CD14-positive monocyte (primary cell): Measurements from ENCODE around the gene SYTL3. TPM values are rescaled to one million over a fixed set of nuclear protein-coding genes. Genes with fewer than 3 reads are reported as not detected.

Experiments
- DNase-seq, 3 donors: peaks; one replicate each; pipeline ENCODE4 v3.0.0-alpha.2; 2011 to 2022
- H2AFZ ChIP-seq: 2 replicates; pipeline ENCODE4 v1.6.0; 2012; ENCODE audit warnings: mild to moderate bottlenecking, low read depth, low read length, inconsistent platforms; ENCODE audit not compliant: insufficient read depth, poor library complexity, severe bottlenecking
- H3K27ac ChIP-seq, 2 donors: 1 replicate in 1 of 2; 2 replicates in 1 of 2; pipeline ENCODE4 v1.5.1; 2012 to 2013; ENCODE audit warnings: low read length in 2 of 2, control low read depth in 1 of 2, inconsistent platforms in 1 of 2, low read depth in 1 of 2, mild to moderate bottlenecking in 1 of 2
- H3K27me3 ChIP-seq, 2 donors: one replicate each; pipeline versions ENCODE4 v1.6.0 to v1.6.1; 2011 to 2013; ENCODE audit warnings: low read length in 2 of 2; ENCODE audit not compliant: control insufficient read depth in 2 of 2, insufficient read depth in 2 of 2
- H3K36me3 ChIP-seq, 2 donors: replicated peaks in 1 of 2; 1 replicate in 1 of 2; 2 replicates in 1 of 2; pipeline versions ENCODE4 v1.5.1 to v1.6.1; 2012 to 2013; ENCODE audit warnings: low read length in 2 of 2, control low read depth in 1 of 2, inconsistent platforms in 1 of 2, mild to moderate bottlenecking in 1 of 2; ENCODE audit not compliant: insufficient read depth in 2 of 2, control insufficient read depth in 1 of 2
- H3K4me1 ChIP-seq, 2 donors: 1 replicate in 1 of 2; 2 replicates in 1 of 2; pipeline versions ENCODE4 v1.5.1 to v1.6.1; 2012 to 2013; ENCODE audit warnings: low read length in 2 of 2, control low read depth in 1 of 2, inconsistent platforms in 1 of 2, mild to moderate bottlenecking in 1 of 2, moderate library complexity in 1 of 2; ENCODE audit not compliant: insufficient read depth in 2 of 2, control insufficient read depth in 1 of 2
- H3K4me2 ChIP-seq: replicated peaks from 2 replicates; pipeline ENCODE3; 2012; ENCODE audit warnings: low read length, moderate library complexity, mild to moderate bottlenecking; ENCODE audit not compliant: poor library complexity, severe bottlenecking; ENCODE audit errors: extremely low read depth
- H3K4me3 ChIP-seq, 3 experiments: fragments of 200-600 bp in 1 of 3; sonication (generic) in 1 of 3; replicated peaks in 1 of 3; 1 replicate in 2 of 3; 2 replicates in 1 of 3; pipeline ENCODE4 v1.5.1; 2011 to 2013; ENCODE audit warnings: low read length in 3 of 3, mild to moderate bottlenecking in 3 of 3, control low read depth in 2 of 3, low read depth in 2 of 3, inconsistent platforms in 1 of 3, moderate library complexity in 1 of 3
- H3K79me2 ChIP-seq: 2 replicates; pipeline ENCODE4 v1.6.0; 2012; ENCODE audit warnings: mild to moderate bottlenecking, control low read depth, inconsistent platforms, low read length, moderate library complexity; ENCODE audit not compliant: insufficient read depth
- H3K9ac ChIP-seq: 2 replicates; pipeline ENCODE4 v1.6.0; 2017; ENCODE audit warnings: low read length, mild to moderate bottlenecking; ENCODE audit not compliant: insufficient read depth, poor library complexity, severe bottlenecking
- H3K9me3 ChIP-seq, 2 donors: replicated peaks in 1 of 2; 1 replicate in 1 of 2; 2 replicates in 1 of 2; pipeline versions ENCODE4 v1.5.1 to v1.6.1; 2012 to 2013; ENCODE audit warnings: low read length in 2 of 2, control low read depth in 1 of 2; ENCODE audit not compliant: control insufficient read depth in 1 of 2, insufficient read depth in 1 of 2
- H4K20me1 ChIP-seq: 2 replicates; pipeline ENCODE4 v1.6.0; 2012; ENCODE audit warnings: mild to moderate bottlenecking, low read length, control low read depth, moderate library complexity; ENCODE audit not compliant: insufficient read depth
- H3K27ac Mint-ChIP-seq, 7 donors: one replicate each; pipeline ENCODE4 v1.8.0; 2020; ENCODE audit warnings: mild to moderate bottlenecking in 7 of 7, mixed read lengths in 7 of 7, moderate library complexity in 6 of 7, inconsistent platforms in 2 of 7
- H3K27me3 Mint-ChIP-seq, 3 donors: one replicate each; pipeline ENCODE4 v1.8.0; 2021 to 2022; ENCODE audit warnings: low read depth in 3 of 3, mild to moderate bottlenecking in 3 of 3, mixed read lengths in 3 of 3, moderate library complexity in 3 of 3, inconsistent platforms in 1 of 3
- H3K36me3 Mint-ChIP-seq, 2 donors: one replicate each; pipeline ENCODE4 v1.8.0; 2020; ENCODE audit warnings: mixed read lengths in 2 of 2, inconsistent platforms in 1 of 2, mild to moderate bottlenecking in 1 of 2
- H3K4me1 Mint-ChIP-seq: one replicate; pipeline ENCODE4 v1.8.0; 2020; ENCODE audit warnings: mild to moderate bottlenecking, mixed read lengths
- H3K4me3 Mint-ChIP-seq, 2 donors: one replicate each; pipeline ENCODE4 v1.8.0; 2020; ENCODE audit warnings: mild to moderate bottlenecking in 2 of 2, mixed read lengths in 2 of 2, moderate library complexity in 1 of 2
- H3K9me3 Mint-ChIP-seq, 7 donors: one replicate each; pipeline ENCODE4 v1.8.0; 2020 to 2022; ENCODE audit warnings: mixed read lengths in 7 of 7, mild to moderate bottlenecking in 6 of 7, moderate library complexity in 6 of 7, inconsistent platforms in 2 of 7
- CTCF ChIP-seq: fragments of 200-600 bp; IDR thresholded peaks from one replicate; pipeline ENCODE4 v1.8.0; 2022; ENCODE audit warnings: antibody characterized with exemption, mild to moderate bottlenecking
- WGBS: methylation state at CpG from one replicate; pipeline ENCODE4 v1.1.5; 2013; ENCODE audit warnings: missing lambda C conversion rate; ENCODE audit not compliant: insufficient coverage; 5-methylcytosine and 5-hydroxymethylcytosine counted together
- intact Hi-C, 2 donors: fragments of 100-400 bp; cut with micrococcal nuclease; formaldehyde crosslinking; loops; one replicate each; pipeline versions ENCODE4 v1.15.0 to v1.15.1; 2023
- polyA plus RNA-seq, 3 donors: library from polyadenylated mRNA; depleted of rRNA in 1 of 3; unstranded in 2 of 3; stranded (reverse) in 1 of 3; fragments of 300-500 nt in 2 of 3; fragments of >200 nt in 1 of 3; fragmentation: Illumina TruSeq in 2 of 3; gene quantifications; 1 replicate in 2 of 3; 2 replicates in 1 of 3; pipeline ENCODE4 v1.2.3, GENCODE V29; 2012 to 2021

SYTL3 gene
- polyA plus RNA-seq, 3 donors: 14.6 to 18.7 (median 14.8) TPM

DNA sequence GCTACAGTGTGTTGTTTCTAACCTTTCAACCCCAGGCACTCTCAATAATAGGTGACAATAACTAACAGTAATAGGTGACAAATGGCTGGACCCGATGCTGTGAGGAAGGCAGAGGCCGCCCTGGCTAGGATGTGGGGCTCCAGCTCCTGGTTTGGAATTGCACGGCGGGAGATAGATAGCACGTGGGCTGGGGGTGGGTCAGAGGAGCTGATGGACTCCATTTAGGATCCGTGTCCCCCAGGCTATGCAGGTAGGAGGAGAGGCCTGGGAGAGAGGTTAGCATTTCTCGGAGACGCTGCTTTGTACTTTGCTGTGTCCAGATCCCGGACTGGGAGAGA is 107.9 kb downstream of the SYTL3 start:
- Histone ChIP-seq H2AFZ (no peak overlapping the region), H3K9ac (no peak overlapping the region), H3K79me2 (no peaks in the 10 kb centered on the region), H3K27me3 (no peaks in the 10 kb centered on the region), H3K27ac (no peak overlapping the region), H3K9me3 (no peaks in the 10 kb centered on the region), H3K4me1 (no peaks in the 10 kb centered on the region), H3K4me2 (no peak overlapping the region), H3K36me3 (peaks cover 14 to 55% of the 10 kb centered on the region in 2 donors), H4K20me1 (no peaks in the 10 kb centered on the region), H3K4me3 (no peak overlapping the region)
- peak overlapping the region in 2 of 7 donors; percentile 4 to 37 for H3K27ac Mint-ChIP-seq
- H3K4me3 Mint-ChIP-seq: no peak overlapping the region
- H3K36me3 Mint-ChIP-seq: peaks cover 58 to 75% of the 10 kb centered on the region in 2 donors
- H3K9me3 Mint-ChIP-seq: peaks cover 0 to 3% (median 0%) of the 10 kb centered on the region in 7 donors
- 92% methylated on average over 8 of the region's 9 CpGs for WGBS
- H3K27me3 Mint-ChIP-seq: no peaks in the 10 kb centered on the region
- peaks cover 2% of the 10 kb centered on the region for H3K4me1 Mint-ChIP-seq
- no peak for TF ChIP-seq CTCF
- no peak for DNase-seq
- intact Hi-C loops: loop anchor here in 1 of 2 donors (5.0 kb wide), 1 partner anchor 35 kb away; no protein-coding TSS in a partner anchor

GRCh38 chr6:158758451-158758860 is 108.6 kb downstream of the SYTL3 start:
- Histone ChIP-seq H3K9ac (no peak overlapping the region), H3K9me3 (no peaks in the 10 kb centered on the region), H3K4me2 (no peak overlapping the region), H4K20me1 (no peaks in the 10 kb centered on the region), H2AFZ (no peak overlapping the region), H3K36me3 (peaks cover 20 to 60% of the 10 kb centered on the region in 2 donors), H3K4me1 (no peaks in the 10 kb centered on the region), H3K27me3 (no peaks in the 10 kb centered on the region), H3K79me2 (no peaks in the 10 kb centered on the region), H3K4me3 (no peak overlapping the region), H3K27ac (no peak overlapping the region)
- DNase-seq: no peak
- Mint-ChIP-seq H3K4me1 (peaks cover 2% of the 10 kb centered on the region), H3K27me3 (no peaks in the 10 kb centered on the region), H3K4me3 (no peak overlapping the region), H3K36me3 (peaks cover 63 to 77% of the 10 kb centered on the region in 2 donors), H3K27ac (peak overlapping the region in 1 of 7 donors; percentile 15), H3K9me3 (peaks cover 0 to 5% (median 0%) of the 10 kb centered on the region in 7 donors)
- intact Hi-C loops: loop anchor here in 1 of 2 donors (5.0 kb wide), 1 partner anchor 36 kb away; no protein-coding TSS in a partner anchor
- TF ChIP-seq CTCF: no peak
- 96% methylated on average over 8 of the region's 9 CpGs for WGBS
